GM08714 (cell line): ENCODE measurements around the gene COQ7.

Source experiments
- H3K4me3 ChIP-seq: fragments of 200-500 bp; sonication (Bioruptor generic); 2 replicates; pipeline ENCODE4 v1.5.1; 2014; ENCODE audit warnings: mild to moderate bottlenecking, low read length, inconsistent platforms
- ZNF274 ChIP-seq: IDR thresholded peaks from 2 replicates; pipeline ENCODE4 v1.6.1; 2012; ENCODE audit warnings: mild to moderate bottlenecking, low read depth, low read length

Gene COQ7

DNA sequence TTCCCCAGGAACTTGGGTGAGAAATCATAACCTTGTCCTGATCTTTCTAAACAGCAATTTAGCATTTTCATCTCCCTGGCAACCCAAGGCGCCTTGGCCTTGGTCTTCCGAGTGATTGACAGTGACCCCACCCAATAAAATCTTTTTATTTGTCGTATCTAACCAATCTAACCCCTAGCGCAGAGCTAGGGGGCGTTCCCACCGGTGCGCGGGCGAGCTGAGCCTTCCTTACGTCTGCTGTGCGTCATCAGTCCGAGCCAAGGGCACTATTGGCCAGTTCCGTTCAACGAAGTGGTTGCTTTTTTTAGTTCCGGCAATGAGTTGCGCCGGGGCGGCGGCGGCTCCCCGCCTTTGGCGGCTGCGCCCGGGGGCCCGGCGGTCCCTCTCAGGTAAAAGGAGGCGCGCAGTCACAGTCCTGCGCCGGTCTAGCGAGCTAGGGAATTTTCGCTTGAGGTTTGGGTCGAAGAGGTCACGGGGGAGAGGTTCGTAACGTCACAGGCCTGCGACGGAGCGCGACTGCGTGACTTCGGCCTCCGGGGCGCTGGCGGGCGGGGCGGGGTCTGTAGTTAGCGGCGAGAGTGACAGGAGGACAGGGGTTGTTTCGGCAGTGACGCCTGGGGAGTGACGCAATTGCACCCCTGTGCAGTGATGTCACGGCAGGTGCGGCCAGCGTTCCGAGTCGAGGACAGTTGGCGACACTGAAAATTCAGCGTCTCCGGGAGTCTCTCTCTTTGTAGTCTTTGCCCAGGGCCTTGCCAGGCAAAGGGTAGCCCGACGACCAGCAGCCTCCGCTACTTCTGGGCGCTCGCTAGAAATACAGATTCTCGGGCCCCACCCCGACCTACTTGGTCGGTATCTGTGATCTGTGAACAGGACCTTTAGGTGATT is at the start of gene COQ7:
TSS of gene COQ7 (plus strand) at position 266 of the 888 bp plus-strand sequence. CDS start at position 317, 51 bp downstream.
- peak within 1 kb of the TSS; percentile 77 for H3K4me3 ChIP-seq
- TF ChIP-seq ZNF274, result no peak

DNA sequence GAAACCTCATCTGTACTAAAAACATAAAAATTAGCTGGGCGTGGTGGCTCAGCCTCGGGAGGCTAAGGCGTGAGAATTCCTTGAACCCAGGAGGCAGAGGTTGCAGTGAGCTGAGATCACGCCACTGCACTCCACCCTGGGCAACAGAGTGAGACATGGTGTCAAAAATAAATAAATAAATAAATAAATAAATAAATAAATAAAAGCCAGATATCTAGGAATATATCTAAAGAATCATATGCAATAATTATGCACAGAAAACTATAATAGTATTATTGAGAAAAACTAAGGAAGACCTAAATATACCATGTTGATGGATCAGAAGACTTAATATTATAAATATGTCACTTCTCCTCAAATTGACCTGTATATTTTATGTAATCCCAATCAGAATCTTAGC is 46.7 kb upstream of the COQ7 start:
- H3K4me3 ChIP-seq, result no peak overlapping the region
- TF ChIP-seq ZNF274, result no peak

DNA sequence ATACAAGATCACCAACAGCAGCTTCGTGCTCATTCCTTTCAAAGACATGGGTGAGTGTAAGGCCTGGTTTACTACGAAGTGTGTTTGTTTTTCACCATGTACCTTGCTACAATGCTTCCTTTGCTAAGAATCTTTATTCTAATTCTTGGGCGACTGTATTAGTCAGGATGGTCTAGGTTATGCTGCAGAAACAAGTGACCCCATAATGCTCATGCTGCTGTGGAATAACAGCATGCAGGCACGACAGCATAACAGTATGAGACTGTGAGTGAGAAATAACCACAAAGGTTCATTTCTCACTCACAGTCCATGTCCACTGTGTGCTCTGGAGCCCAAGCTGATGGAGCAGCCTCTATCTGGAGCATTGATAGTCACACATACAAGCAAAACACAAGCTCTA is 45.7 kb upstream of the COQ7 start:
- no peak for TF ChIP-seq ZNF274
- H3K4me3 ChIP-seq, result no peak overlapping the region

DNA sequence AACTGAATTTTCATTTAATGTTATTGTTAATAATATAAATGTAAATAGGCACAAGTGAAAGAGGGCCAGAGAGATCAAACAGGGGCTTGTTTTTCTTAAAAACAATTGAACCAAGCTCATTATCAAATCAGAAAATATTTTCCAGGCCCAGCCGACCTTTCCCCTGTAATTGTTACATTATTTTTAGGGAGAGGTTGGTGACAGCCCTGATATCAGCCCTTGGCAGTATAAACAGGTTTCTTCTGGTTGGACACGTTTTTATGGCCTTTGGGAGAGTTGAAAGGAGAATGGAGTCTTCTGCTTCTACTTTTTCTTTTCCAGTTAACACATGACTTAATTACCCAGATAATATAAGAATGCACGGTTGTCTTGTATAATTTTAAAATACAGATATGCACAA is 40.0 kb upstream of the COQ7 start:
- no peak overlapping the region for H3K4me3 ChIP-seq
- no peak for TF ChIP-seq ZNF274

DNA sequence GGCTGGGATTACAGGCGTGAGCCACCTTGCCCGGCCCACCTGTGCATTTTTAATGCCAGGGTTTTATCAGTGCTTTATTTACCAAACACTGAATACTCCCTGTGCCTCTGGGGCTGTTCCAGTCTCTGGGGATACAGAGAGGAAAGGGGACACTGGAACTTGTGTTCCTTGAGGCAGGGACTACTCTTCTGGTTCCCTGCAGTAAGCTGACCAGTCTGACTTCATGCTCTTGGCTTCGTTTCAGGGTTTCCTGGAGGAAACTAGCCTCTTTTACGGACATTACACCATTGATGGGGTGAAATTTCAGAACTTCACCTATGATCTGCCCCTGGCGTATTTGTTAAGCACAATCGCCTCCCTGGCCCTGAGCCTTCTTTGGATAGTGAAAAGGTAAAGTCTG is 37.4 kb upstream of the COQ7 start:
- TF ChIP-seq ZNF274, result no peak
- H3K4me3 ChIP-seq, result no peak overlapping the region

DNA sequence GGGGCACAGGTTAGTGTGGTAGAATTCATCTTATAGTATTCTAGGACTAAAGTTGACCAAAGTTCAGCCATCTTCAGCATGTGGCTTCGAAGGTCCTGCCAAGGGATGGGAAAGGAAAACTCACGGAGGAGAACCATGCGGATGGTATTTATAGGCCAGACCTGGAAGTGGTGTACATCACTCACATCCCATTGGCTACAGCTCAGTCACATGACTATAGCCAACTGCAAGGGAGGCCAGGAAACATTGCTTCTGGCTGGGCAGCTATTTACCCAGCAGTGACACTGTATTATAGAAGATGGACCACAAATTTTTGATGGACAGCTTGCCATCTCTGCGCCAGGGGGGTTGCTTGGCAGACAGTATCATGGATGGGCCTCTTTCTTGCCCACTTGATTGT is 35.7 kb upstream of the COQ7 start:
- TF ChIP-seq ZNF274, result no peak
- no peak overlapping the region for H3K4me3 ChIP-seq

DNA sequence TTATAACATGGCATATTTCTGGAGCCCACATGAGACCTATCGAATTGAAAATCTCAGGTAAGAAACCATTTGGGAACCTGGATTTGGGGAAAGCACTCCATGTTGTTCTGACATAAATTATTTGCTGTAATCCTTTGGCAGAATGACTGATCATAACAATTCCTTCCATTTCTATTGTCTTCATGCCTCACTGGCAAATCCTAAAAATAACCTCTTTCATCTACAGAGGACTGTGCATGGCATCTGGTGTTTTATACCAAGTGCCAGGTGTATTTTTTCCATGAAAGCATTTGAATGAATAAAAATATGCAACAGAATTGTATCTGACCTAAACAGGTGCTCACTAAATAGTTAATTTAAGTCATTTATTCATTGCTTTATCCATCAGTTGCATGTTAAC is 33.7 kb upstream of the COQ7 start:
- TF ChIP-seq ZNF274, result no peak
- H3K4me3 ChIP-seq, result no peak overlapping the region

DNA sequence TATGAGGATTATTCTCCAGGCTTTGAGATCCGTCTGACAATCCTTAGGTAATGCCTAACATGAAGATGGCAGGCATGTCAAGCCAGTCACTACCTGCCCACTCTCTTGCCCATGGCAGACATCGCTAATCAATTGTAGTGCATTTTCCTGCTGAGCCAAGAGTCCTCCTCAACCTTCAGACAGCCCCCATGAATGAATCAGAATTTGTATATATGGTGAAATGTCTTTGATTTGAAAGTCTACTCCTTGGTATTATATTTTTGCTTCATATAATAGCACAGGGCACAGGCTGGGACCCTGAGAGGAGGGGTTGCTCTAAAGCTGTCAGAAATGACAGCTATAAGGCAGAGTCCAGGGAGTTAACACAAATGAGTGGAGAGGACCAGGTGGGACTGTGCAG is 27.0 kb upstream of the COQ7 start:
- H3K4me3 ChIP-seq, result no peak overlapping the region
- TF ChIP-seq ZNF274, result no peak

DNA sequence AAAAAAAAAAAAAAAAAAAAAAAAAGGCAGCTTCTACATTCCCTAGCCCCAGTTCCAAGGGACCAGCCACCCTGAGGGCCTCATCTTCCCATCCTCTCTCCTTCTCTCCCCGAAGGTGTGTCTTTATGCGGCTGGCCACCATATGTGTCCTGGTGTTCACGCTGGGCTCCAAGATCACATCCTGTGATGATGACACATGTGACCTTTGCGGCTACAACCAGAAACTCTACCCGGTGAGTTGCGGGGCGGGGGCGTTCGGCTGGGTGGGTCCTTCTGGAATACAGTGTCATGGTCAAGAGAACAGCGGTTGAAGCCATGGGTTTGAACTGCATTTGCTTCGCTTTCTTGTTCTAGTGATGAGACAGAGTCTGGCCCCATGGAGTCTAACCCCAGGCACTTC is 22.6 kb upstream of the COQ7 start:
- TF ChIP-seq ZNF274, result no peak
- no peak overlapping the region for H3K4me3 ChIP-seq

DNA sequence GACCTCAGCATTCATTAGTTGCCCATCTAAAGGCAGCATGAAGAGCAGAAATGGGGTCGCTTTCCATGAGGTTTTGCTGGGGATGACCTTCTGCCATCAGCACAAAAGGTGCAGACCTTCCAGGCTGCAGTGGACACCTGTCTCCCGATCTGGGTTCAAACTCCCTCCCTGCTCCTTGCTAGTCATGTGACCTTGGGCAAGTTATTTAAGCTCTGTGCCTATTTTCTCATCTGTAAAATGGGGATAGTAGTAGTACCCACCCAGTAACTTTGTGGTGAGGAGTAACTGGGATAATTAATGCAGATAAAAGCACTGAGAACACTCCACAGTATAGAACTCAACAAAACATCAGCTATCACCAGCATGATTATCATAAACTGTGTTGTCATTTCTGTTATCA is 21.4 kb upstream of the COQ7 start:
- H3K4me3 ChIP-seq, result no peak overlapping the region
- no peak for TF ChIP-seq ZNF274

DNA sequence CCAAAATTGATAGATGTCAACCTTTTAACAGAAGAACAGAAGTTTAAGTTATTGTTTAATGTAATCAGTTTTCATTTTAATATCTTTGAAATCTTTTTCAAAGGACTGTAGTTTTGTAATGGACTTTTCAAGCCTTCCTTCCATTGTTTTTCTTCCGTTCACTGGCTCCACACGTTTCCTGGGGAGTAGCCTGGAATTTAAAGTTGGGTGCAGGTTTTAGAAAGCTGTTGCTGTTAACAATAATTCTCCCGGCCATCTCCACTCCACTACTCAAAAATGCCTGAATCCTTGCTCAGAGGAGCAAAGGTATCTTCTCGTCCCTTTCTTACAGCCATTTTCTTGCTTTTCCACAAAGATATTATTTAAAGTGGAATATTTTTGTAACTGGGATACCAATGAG is 4.7 kb upstream of the COQ7 start:
- H3K4me3 ChIP-seq, result no peak overlapping the region
- no peak for TF ChIP-seq ZNF274

DNA sequence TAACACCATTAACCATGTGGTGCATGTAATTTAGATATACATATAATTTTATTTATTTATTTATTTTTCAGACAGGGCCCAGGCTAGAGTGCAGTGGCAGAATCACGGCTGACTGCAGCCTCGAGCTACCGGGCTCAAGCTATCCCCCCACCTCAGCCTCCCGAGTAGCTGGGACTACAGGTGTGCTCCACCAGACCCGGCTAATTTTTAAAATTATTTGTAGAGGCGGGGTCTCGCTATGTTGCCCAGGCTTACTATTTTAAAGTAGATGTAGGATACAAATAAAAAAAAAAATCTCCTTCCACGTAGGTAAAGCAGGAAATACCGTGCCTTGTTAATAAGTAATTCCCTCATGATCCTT is 446 bp upstream of the COQ7 start:
- no peak for TF ChIP-seq ZNF274
- H3K4me3 ChIP-seq, result peak overlapping the region; percentile 31; the same call in 1 of the 2 replicates

DNA sequence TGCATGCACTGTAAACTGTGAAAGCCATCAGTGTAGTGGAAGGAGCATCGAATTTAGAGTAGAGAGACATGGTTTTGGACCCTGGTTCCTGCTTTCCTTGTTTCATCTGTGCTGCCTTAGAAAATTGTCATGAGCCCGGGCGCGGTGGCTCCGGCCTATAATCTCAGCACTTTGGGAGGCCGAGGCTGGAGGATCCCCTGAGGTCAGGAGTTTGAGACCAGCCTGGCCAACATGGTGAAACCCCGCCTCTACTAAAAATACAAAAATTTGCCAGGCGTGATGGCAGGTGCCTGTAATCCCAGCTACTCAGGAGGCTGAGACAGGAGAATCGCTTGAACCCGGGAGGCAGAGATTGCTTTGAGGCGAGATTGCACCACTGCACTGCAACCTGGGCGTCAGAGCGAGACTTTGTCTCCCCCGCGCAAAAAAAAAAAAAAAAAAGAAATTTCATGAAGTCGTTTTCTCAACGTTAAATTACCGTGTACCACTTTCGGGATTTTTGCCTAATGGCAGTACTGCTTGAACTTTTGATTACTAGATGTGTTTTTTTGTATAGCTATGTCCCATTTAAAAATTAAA is 912 bp downstream of the COQ7 start:
- TF ChIP-seq ZNF274, result no peak
- H3K4me3 ChIP-seq, result peak overlapping the region; percentile 77

DNA sequence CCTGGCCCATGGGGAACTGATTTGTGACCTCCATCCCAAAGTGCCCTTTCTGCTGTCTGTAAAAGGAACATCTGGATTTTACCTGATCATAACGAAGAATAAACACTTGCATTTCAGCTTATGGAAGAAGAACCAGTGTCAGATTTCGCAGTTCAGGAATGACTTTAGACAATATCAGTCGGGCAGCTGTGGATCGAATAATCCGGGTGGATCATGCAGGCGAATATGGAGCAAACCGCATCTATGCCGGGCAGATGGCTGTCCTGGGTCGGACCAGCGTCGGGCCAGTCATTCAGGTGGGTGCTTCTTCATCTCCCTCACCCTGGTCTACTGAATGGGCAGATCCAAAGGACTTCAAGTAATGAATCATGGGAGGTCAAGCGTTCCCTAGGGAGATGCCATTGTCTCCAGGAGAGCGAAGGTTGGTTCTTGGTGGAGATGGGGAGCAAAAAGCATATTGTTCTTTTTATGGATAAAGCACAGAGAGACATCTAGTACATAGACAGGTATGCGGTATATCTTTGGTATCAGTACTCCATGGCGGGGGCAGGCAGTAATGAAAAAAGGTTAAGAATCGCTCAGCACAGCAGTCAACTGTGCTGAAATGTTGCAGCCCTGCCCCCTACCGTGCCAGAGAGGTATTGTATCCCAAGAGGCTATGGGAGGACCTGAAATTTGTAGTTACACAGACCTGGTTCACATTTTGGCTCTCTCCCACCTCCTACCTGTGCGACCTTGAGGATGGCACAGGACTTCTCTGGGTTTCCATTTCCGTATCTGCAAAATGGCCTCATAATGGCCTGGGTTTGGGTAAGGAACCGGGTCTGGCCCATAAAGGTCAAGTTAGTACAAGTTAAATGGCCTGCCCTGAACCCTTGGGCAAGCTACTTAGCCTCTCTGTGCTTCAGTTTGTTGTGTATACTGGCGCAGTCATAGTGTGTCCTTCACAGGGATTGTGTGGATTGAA is 4.7 kb downstream of the COQ7 start:
- H3K4me3 ChIP-seq, result no peak overlapping the region
- TF ChIP-seq ZNF274, result no peak
